ENCODE measurements around the gene IGF2BP2.
"Not testable (repeated sequence)": the region's sequence is repeated elsewhere in the genome, so short reads cannot be mapped to it uniquely, and the experiment has no call there.

The IGF2BP2 gene

DNA sequence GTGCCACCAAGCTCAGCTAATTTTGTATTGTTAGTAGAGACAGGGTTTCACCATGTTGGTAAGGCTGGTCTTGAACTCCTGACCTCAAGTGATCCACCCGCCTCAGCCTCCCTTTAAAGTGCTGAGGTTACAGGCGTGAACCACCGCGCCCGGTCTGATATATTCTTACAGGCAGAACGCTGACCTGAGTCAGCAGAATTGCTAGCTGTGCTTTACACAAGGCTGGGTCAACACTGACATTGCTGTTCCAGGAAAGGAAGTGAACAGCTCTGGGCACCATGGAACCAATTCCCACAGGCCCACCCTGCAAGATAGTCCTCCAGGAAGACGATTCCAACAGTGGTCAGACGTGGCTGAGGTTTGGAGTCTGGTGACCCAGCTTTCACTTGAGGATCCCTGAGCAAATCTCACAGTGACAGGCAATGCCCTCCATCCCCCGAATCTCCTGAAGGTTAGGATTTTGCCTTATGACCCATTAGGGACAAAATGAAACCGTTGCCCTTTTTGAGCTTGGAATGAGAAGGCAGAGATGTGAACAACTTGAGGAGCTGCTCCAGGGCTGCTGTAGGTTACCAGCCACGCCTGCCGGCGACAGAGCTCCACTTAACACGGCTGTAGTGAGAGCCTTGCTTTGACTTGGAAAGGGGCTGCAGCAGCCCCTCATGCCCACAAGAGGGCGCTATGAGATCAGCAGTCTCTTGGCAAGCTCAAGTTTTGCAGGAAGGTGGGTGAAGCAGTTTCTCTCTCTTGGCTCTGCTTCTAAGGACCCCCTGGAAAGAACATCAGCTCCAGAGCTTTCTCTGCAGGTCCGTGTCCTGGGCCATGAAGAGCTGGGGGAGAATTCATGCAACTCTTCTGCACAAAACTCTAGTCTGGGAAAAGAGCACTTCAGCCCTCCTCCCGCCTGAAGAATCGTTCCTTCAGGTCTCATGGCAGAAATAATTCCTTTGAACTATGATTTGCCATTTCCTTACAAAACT lies 164.6 kb downstream of the IGF2BP2 start:
- peak; percentile 61 for DNase-seq (ENCODE audit: low spot score)

DNA sequence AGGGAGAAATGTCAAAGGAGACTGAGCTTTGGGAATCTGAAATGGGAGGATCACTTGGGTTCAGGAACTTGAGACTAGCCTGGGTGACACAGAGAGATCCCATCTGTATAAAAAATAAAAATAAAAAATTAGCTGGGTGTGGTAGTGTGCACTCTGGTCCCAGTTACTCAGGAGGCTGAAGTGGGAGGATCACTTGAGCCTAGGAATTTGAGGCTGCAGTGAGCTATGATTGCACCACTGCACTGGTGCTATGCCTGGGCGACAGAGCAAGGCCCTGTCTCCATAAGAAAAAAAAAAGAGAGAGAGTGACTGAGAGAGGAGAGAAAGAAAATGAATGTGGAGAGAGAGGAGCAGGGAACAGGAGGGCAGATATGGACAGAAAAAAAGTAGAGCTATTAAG lies 165.9 kb downstream of the IGF2BP2 start:
- no peak for DNase-seq (ENCODE audit: low spot score)

DNA sequence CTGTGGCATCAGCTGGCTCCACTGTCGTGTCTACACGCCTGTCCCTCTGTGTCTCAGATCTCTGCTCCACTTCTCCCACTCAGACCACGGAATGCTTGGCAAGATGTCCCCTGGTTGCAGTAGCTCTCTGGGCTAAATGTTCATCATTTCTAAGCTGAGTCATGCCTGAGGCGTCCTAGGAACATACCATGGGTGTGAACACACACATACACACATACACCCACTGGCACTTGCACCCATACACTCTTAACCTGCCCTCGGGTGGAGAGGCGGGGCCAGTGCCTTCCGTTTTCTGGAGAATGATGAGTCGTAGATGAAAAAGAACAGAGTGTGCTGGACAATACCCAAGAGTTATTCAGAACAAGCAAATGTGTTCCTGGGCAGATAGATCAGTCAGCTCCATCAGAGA lies 166.3 kb downstream of the IGF2BP2 start:
- DNase-seq (ENCODE audit: low spot score): no peak

DNA sequence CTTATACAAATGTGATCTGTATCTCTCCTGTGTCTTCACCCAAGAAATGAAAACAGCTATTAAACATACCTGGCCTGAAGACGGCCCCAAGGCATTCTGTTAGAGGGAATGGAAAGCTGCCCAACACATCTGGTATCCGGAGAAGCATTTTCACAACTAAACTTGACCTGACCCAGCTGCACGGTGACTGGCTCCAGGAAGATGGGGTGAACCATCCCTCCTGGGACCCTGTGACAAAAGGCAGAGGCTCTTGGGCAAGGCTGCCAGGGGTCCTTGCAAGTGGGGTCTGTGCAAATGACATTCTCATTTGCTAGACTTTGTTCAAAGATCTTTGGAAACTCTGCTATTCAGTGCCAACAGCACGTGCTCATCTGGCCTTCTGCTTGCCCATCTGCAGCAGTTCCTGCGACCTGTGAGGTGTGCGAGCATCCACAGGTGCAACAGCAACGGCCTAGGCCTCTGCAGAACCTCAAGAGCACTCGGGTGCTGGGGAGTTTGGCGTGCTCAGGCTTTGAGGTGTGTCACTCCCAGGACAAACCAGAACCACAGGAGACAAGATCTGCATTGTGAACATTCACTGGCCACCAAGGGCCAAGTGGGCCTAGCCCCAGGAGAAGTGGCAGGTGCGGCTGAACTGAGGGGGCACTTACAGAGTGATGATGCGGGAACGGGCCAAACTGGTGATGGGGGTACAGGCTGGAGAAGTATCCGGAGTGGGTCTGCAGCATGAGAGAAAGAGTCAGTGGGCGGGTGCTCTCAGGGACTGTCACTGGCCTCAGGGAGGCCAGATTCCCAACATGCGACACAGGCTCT lies 166.9 kb downstream of the IGF2BP2 start:
- DNase-seq (ENCODE audit: low spot score): no peak

DNA sequence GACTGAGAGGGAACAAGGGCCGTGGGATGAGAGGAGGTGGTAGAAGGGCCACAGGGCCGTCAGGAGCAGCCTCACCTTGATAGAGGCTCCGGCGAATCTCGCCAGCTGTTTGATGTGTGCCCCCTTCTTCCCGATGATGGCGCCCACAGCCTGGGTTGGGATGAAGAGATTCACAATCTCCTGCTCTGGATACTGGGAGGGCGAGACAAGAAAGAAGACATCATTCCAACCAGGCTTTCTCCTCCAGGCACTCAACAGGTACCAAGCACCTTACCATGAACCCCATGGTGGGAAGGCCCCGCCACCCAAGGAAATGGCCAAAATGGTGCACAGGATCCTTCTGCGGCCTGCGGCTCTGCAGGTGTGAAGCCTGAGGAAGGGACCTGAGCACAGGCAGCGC lies 167.6 kb downstream of the IGF2BP2 start:
- DNase-seq (ENCODE audit: low spot score): no peak

DNA sequence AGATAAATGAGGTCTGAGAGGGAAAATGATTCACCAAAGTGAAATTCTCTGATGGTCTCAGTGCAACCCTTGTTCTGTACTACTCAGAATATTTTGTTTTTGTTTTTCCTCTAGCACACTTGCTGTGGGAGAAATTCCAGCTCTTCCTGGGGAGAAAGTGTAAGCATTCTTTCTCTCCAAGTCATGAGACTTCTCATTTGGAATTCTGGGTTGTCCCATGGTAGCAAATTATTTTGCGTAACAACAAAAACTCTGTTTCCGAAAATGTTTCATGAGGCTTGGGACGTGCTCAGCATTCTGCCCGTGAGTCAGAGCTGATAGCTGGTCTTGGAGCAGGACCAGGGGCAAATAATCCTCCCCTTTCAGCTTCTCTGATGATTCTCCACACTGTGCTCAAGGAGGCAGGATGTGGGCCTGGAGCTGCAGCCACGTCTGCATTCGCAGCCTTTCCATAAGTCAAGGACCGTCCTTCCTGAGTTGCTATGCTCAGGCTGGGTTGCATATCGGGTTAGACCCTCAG lies 168.5 kb downstream of the IGF2BP2 start:
- no peak for DNase-seq (ENCODE audit: low spot score)

DNA sequence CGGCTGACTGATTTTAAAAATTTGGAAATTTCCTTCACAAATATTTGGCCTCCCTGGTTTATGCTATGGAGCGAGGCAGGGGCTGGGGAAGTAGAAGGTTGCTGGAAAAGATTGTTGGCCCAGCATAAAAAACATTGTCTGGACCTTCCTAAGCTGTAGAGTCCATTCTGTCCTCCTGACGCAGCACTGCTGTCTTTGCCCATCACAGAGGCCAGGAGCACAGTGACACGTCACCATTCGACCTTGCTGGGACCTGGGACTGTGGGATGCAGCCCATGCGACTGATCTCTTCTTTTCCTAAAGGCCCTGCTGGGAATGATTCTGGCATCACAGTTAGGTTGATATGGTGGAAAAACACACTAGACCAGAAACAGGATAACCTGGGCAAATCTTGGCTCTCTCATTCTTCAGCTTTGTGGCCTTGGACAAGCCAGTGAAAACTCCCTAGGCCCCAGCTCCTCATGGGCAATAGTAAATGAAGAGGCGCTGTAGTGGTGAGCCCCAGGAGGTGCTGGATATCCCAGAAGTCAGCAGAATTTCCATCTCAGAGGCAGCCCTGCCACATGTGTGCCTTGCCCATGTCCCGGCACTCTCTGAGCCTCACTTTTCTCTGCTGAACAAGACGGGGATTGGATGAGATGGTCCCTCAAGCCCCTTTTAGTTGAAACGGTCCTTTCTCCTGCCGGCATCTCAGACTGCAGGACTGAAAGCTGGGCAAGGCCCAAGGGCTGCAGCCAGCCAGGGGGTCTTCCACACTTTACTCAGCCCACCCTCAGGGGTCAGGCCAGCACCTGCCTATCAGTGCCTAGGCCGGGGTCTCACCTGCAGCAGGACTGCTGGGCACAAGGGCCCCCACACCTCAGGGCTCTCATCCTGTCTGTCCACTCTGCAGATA lies 169.2 kb downstream of the IGF2BP2 start:
- DNase-seq (ENCODE audit: low spot score): no peak

DNA sequence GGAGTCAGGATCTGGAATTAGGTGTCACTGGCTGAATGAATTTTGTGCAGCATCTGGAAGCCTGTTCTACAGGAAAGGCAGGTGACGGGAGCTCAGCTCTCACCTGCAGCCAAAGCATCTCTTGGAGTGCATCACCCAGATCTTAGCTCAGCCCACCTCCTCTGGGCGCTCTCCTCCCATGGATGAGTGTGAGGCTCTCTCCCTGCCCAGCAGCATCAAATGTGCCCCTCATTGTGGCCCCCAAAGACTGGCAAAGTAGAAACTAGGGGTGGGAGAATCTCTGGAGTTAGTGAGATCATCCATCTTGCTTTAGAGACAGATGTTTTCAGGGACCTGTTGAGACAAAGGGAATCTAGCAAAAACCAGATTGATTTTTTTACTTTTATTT lies 170.1 kb downstream of the IGF2BP2 start:
- no peak for DNase-seq (ENCODE audit: low spot score)

DNA sequence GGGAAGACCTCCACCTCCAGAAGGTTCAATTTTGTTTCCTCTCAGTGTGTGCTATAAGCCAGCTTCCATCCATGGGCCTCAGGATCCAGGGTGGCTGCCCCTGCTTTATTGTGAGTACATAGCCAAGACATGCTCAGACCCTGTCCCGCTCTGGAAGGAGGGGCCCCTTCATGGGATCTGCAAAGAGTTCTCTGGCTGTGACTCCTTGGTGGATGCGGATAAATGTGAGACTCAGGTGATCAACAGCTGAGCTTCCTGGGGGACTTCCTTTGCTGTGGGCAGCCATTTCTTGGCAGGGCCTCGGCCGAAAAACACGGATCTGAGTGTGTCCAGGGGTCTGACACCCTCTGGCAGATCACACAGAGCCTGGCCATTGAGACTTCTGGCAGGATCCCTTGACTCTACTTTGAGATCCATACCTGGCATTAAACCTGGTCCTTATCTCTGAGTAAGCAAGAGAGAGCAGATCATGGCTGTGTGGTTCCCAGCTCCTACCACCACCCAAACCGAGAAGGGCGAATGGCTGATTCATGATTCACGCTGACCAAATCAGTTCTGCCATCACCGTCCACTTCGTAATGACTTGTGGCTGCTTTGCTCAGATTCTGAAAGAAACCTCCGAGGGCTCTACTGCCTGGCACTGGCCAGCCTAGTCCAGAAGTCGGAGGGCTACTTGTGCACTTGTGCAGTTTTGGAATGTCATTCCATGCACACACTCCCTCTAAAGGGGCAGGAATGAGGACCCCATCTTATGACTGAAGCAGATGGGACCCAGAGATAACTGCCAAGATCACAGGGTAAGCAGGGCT lies 170.7 kb downstream of the IGF2BP2 start:
- DNase-seq (ENCODE audit: low spot score): no peak

DNA sequence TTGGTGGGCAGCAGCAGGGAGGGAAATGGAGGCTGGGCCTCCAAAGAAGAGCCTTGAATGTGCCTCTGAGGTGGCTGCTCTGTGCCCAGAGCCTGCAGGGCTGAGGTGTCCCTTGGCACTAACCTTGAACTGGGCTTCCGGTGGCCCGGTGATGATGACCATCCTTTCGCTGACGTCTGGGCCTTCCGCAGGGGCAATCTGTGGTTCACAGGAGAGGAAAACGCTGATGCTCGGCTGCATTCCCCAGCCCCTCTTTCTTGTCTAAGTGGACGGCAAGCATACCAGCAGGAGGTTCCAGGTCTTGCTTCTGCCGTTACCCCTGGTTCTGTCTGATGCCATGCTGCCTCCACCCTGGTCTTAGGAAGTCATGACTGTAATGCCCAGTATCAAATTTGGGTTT lies 172.9 kb downstream of the IGF2BP2 start:
- DNase-seq (ENCODE audit: low spot score): no peak

DNA sequence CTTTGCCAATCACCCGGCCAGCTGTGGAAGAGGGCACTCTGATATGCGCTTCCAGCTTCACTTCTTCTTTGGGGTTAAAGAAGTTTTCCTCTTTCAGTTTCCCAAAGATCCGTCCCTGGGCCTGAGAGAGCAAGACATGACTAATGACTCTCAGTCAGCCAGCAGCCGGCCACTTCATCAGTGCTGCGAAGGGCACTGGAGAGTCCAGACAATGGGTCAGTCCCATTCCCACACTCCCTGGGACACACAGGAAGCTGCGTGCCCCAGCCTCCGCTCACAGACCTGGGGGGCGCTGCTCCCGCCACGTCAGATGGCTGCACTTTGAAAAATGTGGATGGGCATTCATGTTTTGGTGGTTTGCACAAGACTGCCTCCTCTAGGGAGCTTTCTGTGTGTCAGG lies 175.4 kb downstream of the IGF2BP2 start:
- no peak for DNase-seq (ENCODE audit: low spot score)

DNA sequence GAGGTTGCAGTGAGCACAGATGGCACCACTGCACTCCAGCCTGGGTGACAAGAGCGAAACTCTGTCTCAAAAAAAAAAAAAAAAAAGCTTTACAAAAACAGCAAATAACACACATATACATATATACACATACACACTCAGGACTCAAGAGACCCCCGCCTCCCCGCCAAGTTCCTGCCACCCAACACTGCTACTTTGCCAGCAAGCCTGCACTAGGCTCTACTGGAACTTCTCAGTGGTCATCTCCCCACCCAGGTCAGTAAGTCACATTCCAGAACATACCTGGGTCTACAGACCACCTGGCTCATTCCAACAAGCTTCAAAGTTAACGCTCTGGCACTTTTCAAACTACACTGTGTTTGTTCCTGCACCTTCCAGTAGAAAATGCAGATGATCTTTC lies 176.4 kb downstream of the IGF2BP2 start:
- DNase-seq (ENCODE audit: low spot score): no peak

DNA sequence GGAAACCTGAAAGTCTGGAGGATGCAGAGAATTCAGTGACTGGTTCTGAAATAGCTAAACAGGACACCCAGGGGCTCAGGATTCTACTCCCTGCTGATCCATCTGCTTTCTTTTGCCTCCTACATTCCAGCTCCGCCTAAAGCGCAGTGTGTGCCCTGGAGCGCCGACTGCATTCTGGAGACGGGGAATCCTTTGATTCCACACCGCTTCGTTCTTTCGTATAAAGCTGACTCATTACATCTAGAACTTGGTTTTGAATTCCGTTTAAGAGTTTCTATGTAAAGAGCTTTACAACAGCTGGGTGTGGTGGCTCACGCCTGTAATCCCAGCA lies 177.0 kb downstream of the IGF2BP2 start:
- no peak for DNase-seq (ENCODE audit: low spot score)

DNA sequence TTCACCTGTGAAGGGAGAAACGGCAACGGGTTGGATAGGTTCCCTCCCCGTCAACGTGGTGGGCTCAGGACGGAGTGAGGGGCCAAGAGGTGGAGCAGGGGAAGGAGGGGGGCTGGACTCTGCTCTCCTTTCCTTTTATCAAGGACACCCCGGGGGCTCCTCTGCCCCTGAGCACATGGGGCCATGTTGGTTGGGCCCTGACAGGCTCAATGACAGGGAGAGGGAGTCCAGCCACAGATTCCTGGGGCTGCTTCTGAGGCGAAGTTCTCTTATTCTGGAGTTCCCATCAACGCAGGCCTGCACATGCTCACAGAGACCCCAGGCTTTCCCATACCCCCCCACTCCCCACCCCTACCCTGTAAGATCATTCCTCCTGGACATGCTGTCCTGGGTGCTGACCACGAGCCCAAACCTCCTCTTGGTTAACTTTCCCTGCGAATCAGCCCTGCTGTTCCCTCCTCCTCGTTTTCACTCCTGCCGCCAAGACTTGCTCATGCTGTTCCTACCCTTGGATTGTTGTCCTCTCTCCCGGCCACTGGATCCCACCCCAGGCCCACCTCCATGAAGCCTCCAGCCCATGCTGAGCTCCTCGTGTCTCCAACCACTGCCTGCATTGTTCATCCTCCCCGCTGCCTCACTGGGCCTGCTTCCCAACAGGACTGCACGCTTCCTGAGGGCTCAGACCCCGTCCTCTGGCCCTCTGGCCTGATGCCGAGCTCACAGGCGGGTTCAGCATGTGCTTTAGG lies 177.5 kb downstream of the IGF2BP2 start:
- DNase-seq (ENCODE audit: low spot score): no peak

DNA sequence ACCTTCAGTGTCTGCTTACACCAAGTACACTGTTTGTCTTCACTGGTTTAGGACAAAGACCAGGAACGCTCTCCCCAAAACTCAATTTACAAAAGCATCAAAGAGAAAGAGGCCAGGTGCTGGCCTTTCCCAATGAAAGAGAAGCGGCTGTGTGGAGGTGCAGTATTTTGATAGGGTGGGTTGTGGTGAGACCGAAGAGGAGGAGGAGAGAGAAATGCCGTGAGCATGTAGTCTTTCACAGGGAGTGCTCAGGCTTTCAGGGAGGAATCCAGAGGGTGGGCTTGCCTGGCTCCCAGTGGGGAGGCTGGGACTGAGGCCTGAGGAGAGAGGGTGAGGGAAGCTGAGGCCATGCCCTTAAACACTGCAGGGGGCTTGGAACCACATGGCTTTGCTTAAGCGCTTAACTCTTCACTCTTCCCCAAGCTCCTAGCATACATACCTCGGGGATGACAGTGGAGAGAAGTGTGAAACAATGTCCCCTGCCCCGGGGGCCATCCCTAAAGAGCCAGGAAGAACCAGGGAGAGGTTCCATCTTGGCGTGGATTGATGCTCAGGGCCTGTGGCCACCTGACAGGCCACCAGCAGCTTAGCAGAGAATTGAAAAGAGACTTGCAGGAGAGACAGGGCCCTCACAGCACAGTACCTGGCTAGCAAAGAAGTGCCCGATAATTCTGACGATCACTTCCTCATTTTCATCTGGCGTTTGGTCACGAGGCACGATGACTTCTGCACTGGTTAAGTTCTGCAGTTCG lies 178.3 kb downstream of the IGF2BP2 start:
- no peak for DNase-seq (ENCODE audit: low spot score)

DNA sequence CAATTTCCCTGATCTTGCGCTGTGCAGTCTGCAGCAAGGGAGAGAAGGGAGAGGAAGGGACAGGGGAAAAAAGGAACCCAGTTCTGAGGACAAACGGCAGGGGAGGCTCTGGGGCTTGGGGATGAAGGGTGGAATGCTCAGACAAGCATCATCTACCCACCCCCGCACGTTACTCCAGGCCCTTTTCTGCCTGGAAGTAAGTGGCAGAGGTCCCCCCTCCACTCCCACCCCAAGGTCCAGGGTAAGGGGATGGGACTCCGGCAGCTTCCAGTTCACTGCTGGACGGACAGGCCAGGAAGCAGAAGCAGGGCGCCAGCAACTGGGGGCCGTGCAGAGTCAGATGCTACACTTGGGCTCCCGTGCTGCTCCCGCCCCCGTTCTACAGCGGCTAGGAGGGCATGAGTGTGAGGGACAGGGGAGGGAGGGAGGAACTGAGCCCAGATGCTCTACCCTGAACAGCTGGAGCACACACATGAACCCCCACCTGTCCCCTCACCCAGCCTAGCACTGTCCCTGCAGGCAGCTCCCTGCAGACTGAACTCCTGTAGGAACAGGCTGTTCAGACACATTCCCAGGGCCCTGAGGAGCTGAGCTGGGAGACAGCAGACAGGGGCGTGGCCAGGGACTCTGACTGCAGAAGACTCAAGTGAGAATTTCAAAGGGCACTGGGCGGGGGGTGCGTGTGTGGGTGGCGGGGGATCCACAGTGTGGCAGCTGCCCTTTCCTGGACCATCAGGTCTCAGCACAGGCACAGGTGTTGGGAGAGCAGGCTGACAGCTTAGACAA lies 179.1 kb downstream of the IGF2BP2 start:
- DNase-seq (ENCODE audit: low spot score): no peak

DNA sequence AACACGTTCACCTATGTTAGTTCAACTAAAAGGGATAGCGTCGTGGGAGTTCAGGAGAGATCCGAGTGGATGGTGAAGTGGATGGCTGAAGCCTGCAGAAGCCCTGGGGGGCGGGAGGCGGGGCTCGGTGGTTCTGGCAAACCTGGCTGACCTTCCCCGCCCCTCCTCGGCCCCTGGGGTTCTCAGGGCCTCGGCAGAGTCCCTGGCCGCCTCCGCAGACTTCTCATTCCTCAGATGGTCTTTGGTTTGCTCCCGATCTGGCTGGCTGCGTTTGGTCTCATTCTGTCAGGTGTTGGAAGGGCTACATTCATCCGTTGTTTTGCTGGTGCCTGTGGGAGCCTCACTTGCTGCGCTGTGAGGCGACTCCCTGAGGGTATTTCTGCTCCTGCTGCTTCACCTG lies 179.7 kb downstream of the IGF2BP2 start:
- DNase-seq (ENCODE audit: low spot score): not testable (repeated sequence)

DNA sequence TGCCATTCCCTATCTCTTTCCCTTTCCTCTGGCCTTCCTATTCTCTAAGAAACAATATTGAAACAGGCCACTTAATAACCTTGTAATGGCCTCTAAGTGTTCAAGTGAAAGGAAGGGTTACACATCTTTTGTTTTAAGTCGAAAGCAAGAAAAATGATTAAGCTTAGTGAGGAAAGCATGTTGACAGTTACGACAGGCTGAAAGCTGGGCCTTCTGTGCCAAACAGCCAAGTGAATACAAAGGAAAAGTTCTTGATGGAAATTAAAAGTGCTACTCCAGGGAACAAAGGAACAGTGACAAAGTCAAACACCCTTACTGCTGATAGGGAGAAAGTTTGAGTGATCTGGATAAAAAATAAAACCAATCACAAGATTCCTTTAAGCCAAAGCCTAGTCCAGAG lies 184.5 kb downstream of the IGF2BP2 start:
- DNase-seq (ENCODE audit: low spot score): no peak

Data from HuH-7.5 (cell line).